Measurements from ENCODE around the gene SYT5.

SYT5 gene

GRCh38 chr19:55160128-55160985 is 19.7 kb downstream of the SYT5 start:
- Histone ChIP-seq H3K4me3 (ENCODE audit: low read depth, low read length) (peak overlapping the region; percentile 41; the same call in 1 of the 2 replicates), H3K27me3 (ENCODE audit: insufficient read depth, low read depth, severe bottlenecking) (peaks cover 6% of the 10 kb centered on the region), H3K36me3 (no peaks in the 10 kb centered on the region), H3K27ac (no peak overlapping the region), H3K9me3 (ENCODE audit: severe bottlenecking) (no peaks in the 10 kb centered on the region)
- TF ChIP-seq CTCF (IDR thresholded peaks at IDR 0.05; ENCODE audit: low read depth, low read length), result peak; percentile 82
- DNase-seq, result peak; percentile 98

DNA sequence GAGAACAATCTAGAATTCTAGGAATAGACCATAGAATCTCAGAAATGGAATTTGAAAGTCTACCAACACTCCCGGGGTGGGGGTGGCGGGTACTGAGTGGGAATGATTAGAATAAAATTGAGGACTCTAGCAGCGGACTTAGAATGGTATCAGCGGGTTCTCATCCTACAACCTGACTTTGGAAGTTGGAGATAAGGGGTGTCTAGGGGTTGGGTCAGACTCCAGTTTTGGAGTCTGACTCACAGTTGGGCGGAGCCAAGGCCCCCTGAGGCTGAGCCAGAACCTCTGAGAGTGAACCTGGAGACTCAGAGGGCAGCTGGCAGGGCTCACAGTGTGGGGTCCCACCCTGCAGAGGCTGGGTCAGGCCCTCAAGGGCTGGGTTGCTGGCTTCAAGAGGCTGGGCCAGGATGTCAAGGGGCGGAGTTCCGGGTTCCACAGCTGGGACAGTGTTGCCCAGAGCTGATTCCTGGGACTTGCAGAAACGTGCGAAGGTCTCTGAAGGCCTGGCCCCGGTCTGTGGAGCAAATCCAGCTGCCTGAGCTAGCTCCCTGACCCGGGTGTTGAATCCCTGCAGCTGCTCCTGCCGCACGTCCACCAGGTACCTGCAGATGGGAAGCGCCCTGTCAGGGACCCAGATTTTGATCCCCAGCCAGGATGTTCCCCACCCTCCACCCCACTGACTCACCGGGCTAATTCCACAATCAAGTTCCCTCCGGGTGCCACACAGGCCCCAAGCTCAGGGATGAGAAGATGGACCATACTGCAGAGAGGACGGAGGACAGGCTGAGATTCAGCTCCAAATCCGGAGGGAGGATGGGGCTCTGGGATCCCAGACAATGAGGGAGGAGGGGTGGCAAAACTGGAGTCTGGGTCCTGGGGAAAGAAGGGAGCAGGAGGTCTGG is 21.0 kb downstream of the SYT5 start:
- no peak overlapping the region for H3K4me3 ChIP-seq (ENCODE audit: low read depth, low read length)
- H3K27me3 ChIP-seq (ENCODE audit: insufficient read depth, low read depth, severe bottlenecking), result peaks cover 6% of the 10 kb centered on the region
- no peak overlapping the region for H3K27ac ChIP-seq
- no peaks in the 10 kb centered on the region for H3K9me3 ChIP-seq (ENCODE audit: severe bottlenecking)
- H3K36me3 ChIP-seq, result no peaks in the 10 kb centered on the region
- TF ChIP-seq CTCF (IDR thresholded peaks at IDR 0.05; ENCODE audit: low read depth, low read length), result no peak
- no peak for DNase-seq

GRCh38 chr19:55158423-55158822 is 21.7 kb downstream of the SYT5 start:
- no peak overlapping the region for H3K27ac ChIP-seq
- no peak for DNase-seq
- peaks cover 6% of the 10 kb centered on the region for H3K27me3 ChIP-seq (ENCODE audit: insufficient read depth, low read depth, severe bottlenecking)
- no peaks in the 10 kb centered on the region for H3K36me3 ChIP-seq
- no peak for TF ChIP-seq CTCF (IDR thresholded peaks at IDR 0.05; ENCODE audit: low read depth, low read length)
- H3K4me3 ChIP-seq (ENCODE audit: low read depth, low read length), result no peak overlapping the region
- H3K9me3 ChIP-seq (ENCODE audit: severe bottlenecking), result no peaks in the 10 kb centered on the region

- no peak within 1 kb of the TSS for H3K4me3 ChIP-seq (ENCODE audit: low read depth, low read length)
- peaks cover 6% of the 10 kb centered on the region for H3K9me3 ChIP-seq (ENCODE audit: severe bottlenecking)
- DNase-seq, result no peak
- H3K36me3 ChIP-seq, result no peaks in the 10 kb centered on the region
- no peak within 1 kb of the TSS for H3K27ac ChIP-seq
- TF ChIP-seq CTCF (IDR thresholded peaks at IDR 0.05; ENCODE audit: low read depth, low read length), result no peak
- H3K27me3 ChIP-seq (ENCODE audit: insufficient read depth, low read depth, severe bottlenecking), result peaks cover 6% of the 10 kb centered on the region
These were observed 22.8 kb downstream of the SYT5 start, which contains the start of gene TNNI3 for GRCh38 chr19:55157064-55157908. Gene TNNI3 (minus strand): TSS chr19:55157732. CDS start chr19:55157589, 143 bp downstream.
